NB4 (cell line): ENCODE data around the gene PIK3R4.

Source experiments
- DNase-seq: peaks from one replicate; pipeline ENCODE4 v3.0.0; 2010; ENCODE audit warnings: low read depth
- H3K4me3 ChIP-seq: one replicate; pipeline ENCODE4 v1.5.1; 2011; ENCODE audit warnings: mild to moderate bottlenecking, low read depth, low read length, moderate library complexity
- MYC ChIP-seq: IDR thresholded peaks from 2 replicates; pipeline ENCODE4 v1.6.1; 2011; ENCODE audit warnings: low read depth, low read length
- POLR2A ChIP-seq: IDR thresholded peaks from 2 replicates; pipeline ENCODE4 v1.6.1; 2011; ENCODE audit warnings: mild to moderate bottlenecking; ENCODE audit not compliant: insufficient read length; ENCODE audit errors: extremely low read depth
- TF ChIP-seq, protein P1 (sequence below): IDR thresholded peaks from 2 replicates; pipeline ENCODE4 v1.6.1; 2011; ENCODE audit warnings: low read depth, low read length
- TF ChIP-seq, protein P2 (sequence below): IDR thresholded peaks from one replicate; pipeline ENCODE4 v1.5.1; 2012; ENCODE audit warnings: low read depth, low read length

The PIK3R4 gene

DNA sequence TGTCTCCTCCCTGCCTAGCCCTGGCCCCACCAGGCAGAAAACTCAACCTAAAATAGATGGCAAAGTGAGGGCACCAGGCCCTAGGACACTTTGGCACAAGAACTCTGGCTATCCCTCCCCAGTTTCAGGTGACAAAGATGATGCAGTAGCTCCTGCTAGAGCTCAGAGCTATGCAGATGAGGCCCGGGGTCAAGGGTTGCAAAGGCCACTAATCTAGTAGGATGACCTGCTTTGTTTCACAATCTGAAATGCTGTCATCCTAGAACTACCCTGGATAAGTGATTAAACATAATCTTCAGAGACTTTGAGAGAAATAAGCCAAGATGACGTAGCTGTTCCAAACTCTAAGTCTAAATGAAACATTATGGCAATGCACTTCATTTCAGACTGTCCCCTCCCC lies 24.0 kb upstream of the PIK3R4 start:
- no peak for DNase-seq
- no peak overlapping the region for H3K4me3 ChIP-seq
- TF ChIP-seq POLR2A = no peak

DNA sequence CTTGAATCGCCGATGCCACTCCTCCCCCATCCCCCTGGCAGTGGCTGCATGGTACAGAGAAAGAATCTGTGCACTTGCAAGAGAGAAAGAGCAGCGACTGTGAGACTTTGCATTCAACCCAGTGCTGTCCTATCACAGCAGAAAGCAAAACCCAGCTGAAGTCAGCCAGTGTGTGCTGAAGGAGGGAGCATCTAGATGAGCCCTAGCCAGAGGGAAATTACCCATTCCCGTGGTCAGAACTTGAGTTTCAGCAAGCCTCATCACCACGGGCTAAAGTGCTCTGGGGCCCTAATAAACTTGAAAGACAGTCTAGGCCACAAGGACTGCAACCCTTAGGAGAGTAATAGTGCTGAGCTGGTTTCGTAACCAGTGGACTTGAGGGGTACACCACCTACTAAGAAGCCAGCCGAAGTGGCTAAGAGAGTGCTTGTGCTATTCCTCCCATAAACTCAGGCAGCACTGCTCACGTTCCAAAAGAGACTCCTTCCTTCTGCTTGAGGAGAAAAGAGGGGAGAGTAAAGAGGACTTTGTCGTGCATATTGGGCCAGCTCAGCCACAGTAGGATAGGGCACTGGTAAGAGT lies 15.2 kb upstream of the PIK3R4 start:
- TF ChIP-seq MYC (no peak), POLR2A (no peak)
- TF ChIP-seq, protein P1, sequence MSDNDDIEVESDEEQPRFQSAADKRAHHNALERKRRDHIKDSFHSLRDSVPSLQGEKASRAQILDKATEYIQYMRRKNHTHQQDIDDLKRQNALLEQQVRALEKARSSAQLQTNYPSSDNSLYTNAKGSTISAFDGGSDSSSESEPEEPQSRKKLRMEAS = no peak
- TF ChIP-seq, protein P2, sequence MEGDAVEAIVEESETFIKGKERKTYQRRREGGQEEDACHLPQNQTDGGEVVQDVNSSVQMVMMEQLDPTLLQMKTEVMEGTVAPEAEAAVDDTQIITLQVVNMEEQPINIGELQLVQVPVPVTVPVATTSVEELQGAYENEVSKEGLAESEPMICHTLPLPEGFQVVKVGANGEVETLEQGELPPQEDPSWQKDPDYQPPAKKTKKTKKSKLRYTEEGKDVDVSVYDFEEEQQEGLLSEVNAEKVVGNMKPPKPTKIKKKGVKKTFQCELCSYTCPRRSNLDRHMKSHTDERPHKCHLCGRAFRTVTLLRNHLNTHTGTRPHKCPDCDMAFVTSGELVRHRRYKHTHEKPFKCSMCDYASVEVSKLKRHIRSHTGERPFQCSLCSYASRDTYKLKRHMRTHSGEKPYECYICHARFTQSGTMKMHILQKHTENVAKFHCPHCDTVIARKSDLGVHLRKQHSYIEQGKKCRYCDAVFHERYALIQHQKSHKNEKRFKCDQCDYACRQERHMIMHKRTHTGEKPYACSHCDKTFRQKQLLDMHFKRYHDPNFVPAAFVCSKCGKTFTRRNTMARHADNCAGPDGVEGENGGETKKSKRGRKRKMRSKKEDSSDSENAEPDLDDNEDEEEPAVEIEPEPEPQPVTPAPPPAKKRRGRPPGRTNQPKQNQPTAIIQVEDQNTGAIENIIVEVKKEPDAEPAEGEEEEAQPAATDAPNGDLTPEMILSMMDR = no peak

DNA sequence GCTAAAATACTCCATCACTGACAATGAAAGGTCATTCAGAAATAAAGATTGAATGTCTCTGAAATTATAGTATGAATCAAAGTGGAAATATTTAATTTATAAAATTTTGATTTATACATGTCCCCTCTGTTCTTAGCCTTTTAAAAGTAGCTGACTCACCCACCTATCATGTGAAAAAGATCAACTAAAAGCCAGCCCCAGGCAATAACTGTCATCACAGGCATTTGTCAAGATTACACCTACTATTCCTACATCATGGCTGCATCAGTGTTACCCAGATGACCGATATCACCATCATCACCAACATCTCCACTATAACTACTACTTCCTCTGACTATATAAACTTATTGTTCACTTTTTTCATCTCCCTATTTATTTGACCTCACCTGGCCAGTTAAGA lies 14.3 kb upstream of the PIK3R4 start:
- H3K4me3 ChIP-seq = no peak overlapping the region
- TF ChIP-seq MYC = no peak
- TF ChIP-seq, protein P2 = no peak
- TF ChIP-seq, protein P1 = no peak
- TF ChIP-seq POLR2A = no peak
- DNase-seq = no peak

More for the DNA sequence above, 15.2 kb upstream of the PIK3R4 start:
- DNase-seq = peak; percentile 30
- H3K4me3 ChIP-seq = no peak overlapping the region

DNA sequence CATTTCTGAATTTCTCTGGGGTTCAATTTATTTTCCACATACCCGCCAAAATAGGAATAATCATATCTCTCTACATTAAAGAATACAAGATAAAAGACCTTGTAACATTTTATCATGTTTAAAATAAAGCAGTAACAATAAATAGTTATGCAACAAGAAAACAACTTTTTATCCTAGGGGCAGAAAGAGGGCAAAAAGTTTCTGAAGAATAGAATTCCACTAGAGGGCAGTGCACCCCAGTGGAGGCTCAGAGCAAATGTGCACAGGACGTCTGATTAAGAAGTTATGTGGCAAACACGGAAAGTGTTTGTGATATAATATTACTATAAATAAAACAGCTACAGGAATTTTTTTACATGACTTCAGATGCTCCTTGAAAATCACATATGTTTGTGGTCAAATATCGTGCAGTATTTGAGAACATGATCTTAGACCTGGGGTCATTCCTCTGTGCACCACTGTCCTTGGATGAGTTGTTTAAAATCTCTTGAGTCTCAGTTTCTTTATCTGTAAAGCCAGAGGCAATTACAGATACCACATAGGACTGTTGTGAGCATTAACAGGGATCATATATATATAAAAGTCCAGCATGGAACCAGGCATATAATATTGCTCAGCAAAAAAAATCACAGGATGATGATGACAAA lies 13.2 kb upstream of the PIK3R4 start:
- TF ChIP-seq, protein P1 = no peak
- TF ChIP-seq POLR2A (no peak), MYC (no peak; the same call in 1 of the 2 replicates)
- TF ChIP-seq, protein P2 = peak; percentile 54
- DNase-seq = peak; percentile 76
- H3K4me3 ChIP-seq = peak overlapping the region; percentile 18

DNA sequence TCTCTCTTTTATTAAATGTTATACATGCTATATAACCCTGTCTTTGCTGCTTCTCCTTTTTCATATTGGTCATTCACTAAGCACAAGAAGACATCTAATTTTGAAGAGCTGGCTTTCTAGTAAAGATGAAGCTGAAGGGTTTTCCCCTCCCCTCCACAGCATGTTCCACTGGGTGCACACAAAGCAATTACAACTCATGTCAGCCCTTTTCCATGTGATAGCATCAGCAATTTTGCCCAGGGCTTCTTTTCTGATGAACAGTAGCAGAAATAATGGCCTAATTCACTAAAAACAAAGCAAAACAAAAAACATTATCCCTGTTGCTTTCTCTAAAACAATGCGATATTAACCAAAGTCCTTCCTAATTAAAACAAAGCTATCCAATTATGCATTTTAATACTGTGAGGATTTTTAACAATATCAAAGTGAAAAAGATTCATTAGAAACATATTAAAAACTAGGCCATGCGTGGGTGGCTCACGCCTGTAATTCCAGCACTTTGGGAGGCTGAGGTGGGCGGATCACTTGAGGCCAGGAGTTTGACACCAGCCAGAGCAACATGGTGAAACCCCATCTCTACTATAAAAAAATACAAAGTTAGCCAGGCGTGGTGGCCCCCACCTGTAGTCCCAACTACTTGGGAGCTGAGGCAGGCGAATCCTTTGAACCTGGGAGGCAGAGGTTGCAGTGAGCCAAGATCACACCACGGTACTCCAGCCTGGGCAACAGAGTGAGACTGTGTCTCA lies 12.2 kb upstream of the PIK3R4 start:
- TF ChIP-seq, protein P1 = no peak
- TF ChIP-seq POLR2A (no peak), MYC (no peak)
- TF ChIP-seq, protein P2 = no peak
- H3K4me3 ChIP-seq = no peak overlapping the region
- no peak for DNase-seq

DNA sequence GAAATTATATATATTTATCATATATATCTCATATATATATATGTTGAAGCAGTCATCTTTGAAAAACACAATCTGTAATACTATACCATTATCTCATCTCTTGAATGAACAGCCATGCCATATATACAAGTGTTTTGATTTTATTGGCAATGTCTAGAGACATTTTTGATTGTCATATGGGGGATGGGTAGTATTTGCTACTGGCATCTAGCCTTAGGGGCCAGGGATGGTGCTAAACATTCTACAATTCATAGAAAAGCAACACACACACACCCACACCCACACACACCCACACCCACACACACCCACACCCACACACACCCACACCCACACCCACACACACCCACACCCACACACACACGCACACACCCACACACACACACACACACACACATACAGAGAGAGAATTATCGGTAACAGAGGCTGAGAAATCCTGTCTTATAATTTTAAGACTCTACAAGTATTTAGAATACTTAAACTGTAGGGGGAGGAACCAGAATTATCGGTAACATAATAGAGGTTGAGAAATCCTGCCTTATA lies 11.1 kb upstream of the PIK3R4 start:
- TF ChIP-seq, protein P2 = no peak
- TF ChIP-seq, protein P1 = no peak
- no peak for TF ChIP-seq MYC
- TF ChIP-seq POLR2A = no peak
- no peak overlapping the region for H3K4me3 ChIP-seq
- DNase-seq = no peak
